GM15510 (cell line): Measurements from ENCODE around the gene PLA2G6.

ENCODE experiments used
- POLR2A ChIP-seq: IDR thresholded peaks from 3 replicates; pipeline ENCODE4 v1.6.1; 2011; ENCODE audit warnings: borderline replicate concordance; ENCODE audit not compliant: insufficient read length; ENCODE audit errors: extremely low read depth

The PLA2G6 gene

GRCh38 chr22:38137876-38138687 is 43.5 kb downstream of the PLA2G6 start:
- TF ChIP-seq POLR2A: no peak

- TF ChIP-seq POLR2A: no peak
Observed at GRCh38 chr22:38136607-38137006, 45.0 kb downstream of the PLA2G6 start.

GRCh38 chr22:38135133-38135706 is 46.4 kb downstream of the PLA2G6 start:
- TF ChIP-seq POLR2A: no peak

GRCh38 chr22:38133331-38133730 is 48.3 kb downstream of the PLA2G6 start:
- no peak for TF ChIP-seq POLR2A

- TF ChIP-seq POLR2A: no peak
Observed at GRCh38 chr22:38132794-38133193, 48.8 kb downstream of the PLA2G6 start.

- no peak for TF ChIP-seq POLR2A
Observed at GRCh38 chr22:38132136-38132535, 49.5 kb downstream of the PLA2G6 start.

GRCh38 chr22:38131399-38131798 is 50.2 kb downstream of the PLA2G6 start:
- TF ChIP-seq POLR2A: no peak

GRCh38 chr22:38129856-38130255 is 51.8 kb downstream of the PLA2G6 start:
- TF ChIP-seq POLR2A: no peak

GRCh38 chr22:38129021-38129420 is 52.6 kb downstream of the PLA2G6 start:
- TF ChIP-seq POLR2A: no peak

GRCh38 chr22:38127869-38128268 is 53.8 kb downstream of the PLA2G6 start:
- TF ChIP-seq POLR2A: no peak

- TF ChIP-seq POLR2A: no peak
Observed at GRCh38 chr22:38126928-38127668, 54.5 kb downstream of the PLA2G6 start.

- TF ChIP-seq POLR2A: no peak
Observed at GRCh38 chr22:38125751-38126201, 55.9 kb downstream of the PLA2G6 start.

GRCh38 chr22:38125038-38125610 is 56.5 kb downstream of the PLA2G6 start:
- TF ChIP-seq POLR2A: no peak

GRCh38 chr22:38124236-38124974 is 57.2 kb downstream of the PLA2G6 start:
- TF ChIP-seq POLR2A: no peak

- no peak for TF ChIP-seq POLR2A
Observed at GRCh38 chr22:38122616-38123015, 59.0 kb downstream of the PLA2G6 start.

GRCh38 chr22:38120359-38121110 is 61.1 kb downstream of the PLA2G6 start:
- TF ChIP-seq POLR2A: no peak
